ENCODE measurements around the gene C1orf216.
A peak's percentile ranks its signal among the peaks of the same experiment; 100 is the strongest.
"Not testable (repeated sequence)": the region's sequence is repeated elsewhere in the genome, so short reads cannot be mapped to it uniquely, and the experiment has no call there.

The C1orf216 gene

DNA sequence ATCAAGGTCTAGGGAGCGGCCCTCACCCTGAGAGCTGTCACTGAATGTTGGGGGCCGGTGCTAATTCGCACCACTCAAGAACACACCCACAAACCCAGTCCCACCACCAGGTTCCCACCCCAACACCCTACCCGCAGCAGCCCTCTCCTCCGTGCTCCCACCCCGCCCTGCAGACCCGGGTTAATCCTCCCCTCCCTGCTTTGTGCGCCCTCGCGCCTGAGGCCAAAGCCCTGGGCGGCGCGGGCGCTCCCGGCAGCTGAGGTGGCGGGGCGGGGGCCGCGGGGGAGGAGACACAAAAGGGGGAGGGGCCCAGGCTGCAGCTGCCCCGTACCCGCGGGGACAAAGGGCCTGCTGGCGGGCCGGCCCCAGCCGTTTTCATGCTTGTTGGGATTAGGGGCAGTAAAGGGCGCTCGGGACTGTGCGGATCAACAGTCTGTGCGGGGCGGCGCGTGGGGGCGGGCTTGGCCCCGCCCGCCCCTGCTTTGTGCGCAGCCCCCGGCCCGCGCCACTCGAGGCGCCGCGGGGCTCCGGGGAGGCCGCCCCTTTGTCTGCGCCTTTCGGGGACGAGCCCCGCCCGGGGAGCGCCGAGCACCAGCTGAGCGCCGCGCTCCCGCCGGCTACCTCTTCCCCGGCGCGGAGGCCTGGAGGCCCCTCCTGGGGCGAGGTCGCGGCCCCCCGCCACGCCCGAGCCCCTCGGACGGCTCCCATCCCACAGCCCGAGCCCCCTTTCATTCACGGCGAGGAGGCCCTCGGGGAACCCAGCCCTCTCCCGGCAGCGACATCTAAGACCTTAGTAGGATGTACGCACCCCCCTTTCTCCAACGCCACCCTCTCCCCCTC is 10.9 kb downstream of the C1orf216 start:
- DNase-seq = peak; percentile 45

DNA sequence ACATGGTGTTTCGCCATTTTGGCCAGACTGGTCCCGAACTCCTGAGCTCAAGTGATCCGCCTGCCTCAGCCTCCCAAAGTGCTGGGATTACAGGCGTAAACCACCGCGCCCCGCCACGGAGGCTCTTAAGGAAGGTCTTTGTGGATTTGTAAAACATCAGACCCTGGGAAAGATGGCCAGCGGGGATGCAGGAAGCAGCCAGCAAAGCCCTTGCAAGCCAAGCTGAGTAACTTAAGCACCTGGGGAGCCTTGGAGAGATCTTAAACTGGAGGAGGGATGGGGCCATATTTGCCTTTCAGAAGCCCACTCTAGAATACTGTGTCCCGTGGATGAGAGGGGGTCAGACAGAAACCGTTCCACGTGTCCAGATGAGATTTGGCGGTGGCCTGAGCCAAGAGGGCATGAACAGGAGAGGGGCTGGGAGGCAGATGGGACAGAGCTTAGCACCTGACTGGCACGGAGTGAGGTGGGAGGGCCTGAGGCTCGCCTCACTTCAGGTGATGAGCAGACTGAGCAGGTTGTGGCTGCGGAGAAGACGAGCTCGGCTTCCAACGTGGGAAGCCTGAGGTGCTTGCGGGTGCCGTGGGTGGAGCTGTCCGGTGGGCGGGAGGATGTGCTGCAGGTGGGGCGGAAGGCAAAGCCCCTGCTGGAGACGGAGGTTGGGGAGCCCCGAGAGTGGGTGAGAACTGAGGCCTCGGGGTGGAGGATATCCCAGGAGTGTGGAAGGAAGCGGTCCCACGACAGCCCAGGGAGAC is 11.7 kb downstream of the C1orf216 start:
- peak; percentile 15 for DNase-seq

DNA sequence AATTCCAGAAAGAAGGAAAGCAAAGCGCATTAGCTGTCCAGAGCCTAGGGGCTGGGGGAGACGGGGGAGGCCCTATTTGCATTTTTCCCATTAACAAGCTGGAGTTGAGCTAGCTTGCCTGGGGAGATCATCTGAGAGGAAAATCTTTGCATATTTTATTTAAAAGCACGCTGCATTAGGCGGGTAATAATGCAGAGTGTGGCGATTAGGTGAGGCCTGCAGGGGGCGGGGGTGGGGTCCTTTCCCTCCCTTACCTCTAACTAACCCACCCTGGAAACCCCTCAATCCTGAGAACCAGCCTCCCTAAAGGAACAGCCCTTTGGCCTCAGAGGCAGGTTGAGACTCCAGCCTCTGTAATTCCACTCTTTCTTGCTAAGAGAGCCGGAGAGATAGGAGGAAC is 16.2 kb downstream of the C1orf216 start:
- DNase-seq = no peak

DNA sequence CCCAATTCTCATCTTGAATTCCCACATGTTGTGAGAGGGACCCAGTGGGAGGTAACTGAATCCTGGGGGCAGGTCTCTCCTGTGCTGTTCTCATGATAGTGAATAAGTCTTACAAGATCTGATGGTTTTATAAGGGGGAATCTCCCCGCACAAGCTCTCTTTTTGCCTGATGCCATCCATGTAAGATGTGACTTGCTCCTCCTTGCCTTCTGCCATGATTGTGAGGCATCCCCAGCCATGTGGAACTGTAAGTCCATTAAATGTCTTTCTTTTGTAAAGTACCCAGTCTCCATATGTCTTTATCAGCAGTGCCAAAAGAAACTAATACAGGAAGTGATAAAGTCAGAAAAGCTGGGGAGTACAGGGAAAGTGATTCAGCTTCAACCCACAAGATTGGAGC is 19.5 kb downstream of the C1orf216 start:
- DNase-seq = not testable (repeated sequence)

DNA sequence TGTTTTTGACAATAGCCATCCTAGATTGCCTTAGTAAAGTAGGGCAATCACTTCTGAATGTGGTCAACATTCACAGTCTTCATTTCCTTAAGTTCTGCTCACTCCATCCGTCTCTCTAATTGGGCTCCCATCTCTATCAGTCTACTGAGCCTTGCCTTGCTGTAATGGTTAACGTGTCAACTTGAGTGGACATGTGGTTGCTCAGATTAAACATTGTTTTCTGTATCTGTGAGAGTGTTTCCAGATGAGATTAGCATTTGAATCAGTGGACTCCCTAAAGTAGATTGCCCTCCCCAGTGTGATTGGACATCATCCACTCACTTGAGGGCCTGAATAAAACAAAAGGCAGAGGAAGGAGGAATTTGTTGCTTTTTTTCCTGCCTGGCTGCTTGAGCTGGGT is 26.4 kb downstream of the C1orf216 start:
- no peak for DNase-seq

DNA sequence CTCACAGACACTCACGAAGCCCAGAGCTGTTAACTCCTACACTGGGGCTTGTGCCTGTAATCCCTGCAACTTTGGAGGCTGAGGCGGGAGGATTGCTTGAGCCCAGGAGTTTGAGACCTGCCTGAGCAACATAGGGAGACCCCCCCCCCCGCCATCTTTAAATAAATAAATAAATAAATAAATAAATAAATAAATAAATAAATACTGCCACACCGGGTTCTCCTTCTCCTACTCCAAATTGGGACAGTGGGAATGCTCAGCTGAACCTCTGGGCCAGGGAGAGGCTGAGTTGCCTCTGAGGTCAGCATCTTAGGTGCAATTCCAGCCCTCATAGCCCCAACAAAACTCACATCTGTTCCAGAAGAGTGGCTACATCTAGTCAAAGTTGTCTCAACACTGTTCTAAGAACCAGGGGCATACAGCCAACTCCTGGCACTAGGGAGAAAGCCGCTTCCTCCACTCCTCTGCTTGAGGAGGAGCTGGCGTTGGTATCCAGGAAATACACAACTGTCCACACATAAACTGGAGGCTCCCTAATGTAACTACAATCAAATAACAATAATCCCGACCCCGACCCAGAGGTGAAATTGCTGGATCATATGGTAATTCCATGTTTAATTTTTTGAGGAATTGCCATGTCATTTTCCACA is 27.0 kb downstream of the C1orf216 start:
- DNase-seq = no peak

DNA sequence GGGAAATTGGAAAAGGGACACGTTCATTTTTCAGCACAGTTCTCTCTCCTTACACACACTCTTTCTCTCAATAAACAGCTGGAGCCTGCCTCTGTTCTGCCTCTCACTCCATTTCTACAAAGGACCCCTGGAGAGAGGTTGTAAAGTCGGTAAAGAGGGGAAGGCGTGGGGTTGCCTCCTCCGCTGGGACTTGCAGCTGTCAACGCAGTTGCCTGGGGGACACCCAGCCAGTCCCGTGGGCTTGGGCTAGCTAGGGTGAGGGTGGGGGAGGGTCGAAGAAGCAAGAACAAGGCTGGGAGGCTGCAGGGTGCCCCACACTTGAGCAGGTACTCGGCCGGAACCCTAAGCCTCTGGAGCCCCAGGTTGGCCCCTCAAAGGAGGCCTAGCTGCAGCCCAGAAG is 27.6 kb downstream of the C1orf216 start:
- no peak for DNase-seq

DNA sequence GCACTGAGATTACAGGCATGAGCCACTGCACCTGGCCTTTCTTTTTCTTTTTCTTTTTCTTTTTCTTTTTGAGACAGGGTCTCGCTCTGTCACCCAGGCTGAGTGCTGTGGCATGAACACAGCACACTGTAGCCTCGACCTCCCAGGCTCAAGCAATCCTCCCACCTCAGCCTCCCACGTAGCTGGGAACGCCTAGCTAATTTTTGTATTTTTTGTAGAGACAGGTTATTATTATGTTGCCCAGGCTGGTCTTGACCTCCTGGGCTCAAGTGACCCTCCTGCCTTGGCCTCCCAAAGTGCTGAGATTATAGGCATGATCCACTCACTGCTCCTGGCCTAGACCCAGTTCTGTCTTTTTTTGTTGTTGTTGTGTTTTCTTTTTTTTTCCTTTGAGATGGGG is 28.6 kb downstream of the C1orf216 start:
- DNase-seq = not testable (repeated sequence)

DNA sequence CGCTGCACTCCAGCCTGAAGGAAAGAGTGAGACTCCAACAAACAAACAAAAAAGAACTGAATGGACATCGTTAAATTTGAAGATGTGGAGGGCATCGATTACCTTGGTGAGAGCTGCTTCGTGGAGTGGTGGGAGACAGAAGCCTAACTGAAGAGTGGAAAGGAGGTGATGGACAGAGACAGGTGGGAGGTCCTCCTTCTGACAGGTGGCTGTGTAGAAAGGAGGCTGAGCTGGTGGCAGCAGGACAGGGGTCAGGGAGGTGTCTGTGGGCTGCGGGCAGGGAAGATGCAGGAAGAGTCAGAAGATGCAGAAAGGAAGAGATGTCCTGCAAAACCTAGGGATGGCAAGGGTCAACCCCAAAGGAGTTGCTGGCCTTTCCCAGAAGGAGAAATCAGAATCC is 30.5 kb downstream of the C1orf216 start:
- no peak for DNase-seq

DNA sequence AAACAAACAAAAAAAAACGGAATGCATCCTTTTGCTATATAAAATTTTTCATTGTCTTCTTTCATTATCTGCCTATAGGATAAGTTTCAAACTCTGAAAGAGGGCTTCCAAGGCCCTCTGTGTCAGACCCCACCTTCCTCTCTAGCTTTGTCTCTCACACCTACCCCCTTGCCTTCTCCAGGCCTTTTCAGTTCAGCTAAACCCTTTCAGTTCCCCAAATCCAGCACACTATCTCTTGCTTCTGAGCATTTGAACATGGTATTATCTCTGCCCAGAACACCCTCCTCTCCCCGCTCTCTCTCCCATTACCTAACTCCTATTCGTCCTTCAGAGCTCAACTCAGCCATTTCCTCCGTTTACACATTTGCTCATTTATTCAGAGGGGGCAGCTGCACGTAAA is 35.7 kb downstream of the C1orf216 start:
- no peak for DNase-seq

DNA sequence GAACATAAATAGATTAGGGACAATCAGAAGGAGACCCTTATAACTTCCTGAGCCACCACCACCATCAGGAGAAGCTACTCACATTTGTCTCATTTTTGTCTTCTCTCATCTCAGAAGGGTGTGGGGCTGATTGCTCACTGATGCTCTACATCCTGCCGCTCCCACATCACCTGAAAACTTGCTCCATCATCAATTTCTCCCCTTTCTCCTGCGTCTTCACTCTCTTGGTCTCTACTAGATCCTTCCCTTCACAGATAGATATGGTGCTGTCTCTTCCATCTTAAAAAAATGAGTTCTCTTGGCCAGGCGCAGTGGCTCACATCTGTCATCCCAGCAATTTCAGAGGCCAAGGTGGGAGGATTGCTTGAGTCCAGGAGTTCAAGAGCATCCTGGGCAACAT is 38.4 kb downstream of the C1orf216 start:
- no peak for DNase-seq

DNA sequence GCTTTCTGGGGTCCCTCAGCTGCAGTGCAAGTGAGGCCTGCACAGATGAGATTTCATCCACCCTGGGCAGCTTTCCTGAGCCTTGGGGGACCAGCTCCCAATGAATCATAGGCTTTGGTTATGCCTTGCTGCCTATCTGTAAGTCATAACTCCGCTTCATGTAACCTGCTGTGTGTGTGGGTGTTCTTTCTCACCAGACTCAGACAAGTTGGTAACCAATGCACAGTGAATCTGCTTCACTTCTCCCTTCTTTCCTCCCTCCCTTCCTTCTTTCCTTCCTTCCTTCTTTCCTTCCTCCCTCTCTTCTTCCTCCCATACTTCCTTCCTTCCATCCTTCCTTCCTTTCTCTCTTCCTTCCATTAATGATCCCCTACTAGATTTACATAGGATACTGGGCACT is 42.9 kb downstream of the C1orf216 start:
- no peak for DNase-seq

DNA sequence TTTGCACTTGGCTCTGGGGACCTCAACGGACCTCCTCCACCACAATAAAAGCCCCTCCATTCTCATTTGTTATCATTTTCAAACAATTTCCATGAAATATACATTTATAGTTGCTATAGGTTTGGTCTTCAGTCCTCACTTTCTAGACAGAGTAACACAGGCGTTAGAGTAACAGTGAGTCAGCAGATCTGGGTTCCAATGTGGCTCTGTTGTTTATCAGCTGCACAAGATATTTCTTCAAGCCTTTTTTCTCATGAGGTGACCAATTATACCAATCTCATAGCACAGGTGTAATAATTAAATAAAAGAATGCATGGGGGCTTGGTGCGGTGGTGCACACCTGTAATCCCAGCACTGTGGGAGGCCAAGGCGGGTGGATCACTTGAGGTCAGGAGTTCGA is 44.6 kb downstream of the C1orf216 start:
- DNase-seq = no peak

DNA sequence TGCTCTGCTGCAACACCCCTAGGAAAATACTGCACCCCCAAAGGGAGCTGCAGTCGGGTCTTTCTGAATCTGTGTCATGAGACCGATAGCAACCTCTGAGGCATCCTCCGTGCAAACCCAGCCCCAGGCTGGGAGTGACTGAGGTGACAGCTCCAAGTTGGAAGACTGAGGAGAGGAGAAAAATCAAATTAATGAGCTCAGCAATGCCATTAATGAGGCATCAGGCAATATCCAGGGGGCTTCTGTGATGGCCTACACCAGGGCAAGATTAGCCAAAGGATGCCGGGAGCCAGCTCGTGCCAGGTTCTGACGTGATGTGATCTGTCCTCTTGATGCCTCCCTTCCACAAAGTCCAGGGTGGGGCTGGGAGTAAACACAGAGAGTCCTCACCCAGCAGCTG is 46.6 kb downstream of the C1orf216 start:
- no peak for DNase-seq

DNA sequence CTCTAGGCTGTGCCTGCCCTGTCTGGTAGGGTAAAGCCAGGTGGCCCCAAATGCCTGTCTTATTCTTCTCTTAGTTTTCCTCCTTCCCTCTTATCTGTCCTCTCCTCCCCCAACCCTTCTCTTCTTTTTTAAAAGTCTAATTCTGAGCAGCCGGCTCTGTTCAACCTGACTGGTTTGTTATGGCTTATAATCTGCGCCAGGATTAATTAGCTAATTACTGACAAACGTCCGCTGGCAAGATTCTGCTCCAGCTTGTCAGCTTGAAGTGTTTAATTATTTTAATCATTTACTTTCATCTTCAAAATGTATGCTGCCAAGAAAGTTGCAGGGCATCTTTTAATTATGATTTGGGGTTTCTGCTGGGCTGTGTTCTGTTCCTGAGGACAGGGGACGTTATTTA is 50.2 kb downstream of the C1orf216 start:
- no peak for DNase-seq

DNA sequence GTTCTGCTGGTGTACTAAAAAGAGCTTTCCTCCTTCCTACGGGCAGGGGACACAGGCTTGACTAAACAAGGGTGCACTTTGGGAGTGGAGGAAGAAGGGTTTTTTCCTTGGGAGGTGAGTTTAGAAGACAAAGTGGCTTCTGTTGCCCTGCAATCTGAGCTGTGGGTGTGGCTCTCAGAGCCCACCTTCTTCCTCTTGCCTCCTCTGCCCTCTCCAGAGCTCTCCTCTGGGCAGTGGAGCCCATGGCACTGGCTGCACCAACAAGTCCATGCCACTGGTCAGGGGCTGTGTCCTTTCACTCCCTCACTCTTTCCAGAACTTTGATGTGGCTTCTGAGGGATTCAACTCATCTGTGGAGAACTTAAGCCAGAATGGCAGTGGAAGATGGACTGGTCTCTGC is 51.8 kb downstream of the C1orf216 start:
- DNase-seq = no peak

DNA sequence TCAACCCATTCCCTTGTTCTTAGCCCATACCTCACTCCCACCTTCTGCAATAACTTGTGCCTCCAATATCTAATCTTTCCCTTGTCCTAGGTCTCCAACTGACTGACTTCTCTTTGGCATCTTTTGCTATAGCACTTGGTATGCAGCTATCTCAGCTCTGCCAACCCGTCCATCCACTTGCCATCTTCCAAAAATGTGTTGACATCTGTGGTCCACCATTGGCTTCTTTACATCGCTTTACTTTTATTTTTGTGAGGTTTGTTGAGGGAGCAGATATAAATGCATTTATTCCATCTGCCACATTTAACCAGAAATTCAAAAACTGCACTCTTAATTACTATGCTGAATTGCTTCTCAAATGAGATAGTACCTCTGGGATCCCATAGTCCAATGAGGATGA is 52.5 kb downstream of the C1orf216 start:
- no peak for DNase-seq
